ENCODE measurements around the gene TNS1.

The TNS1 gene

DNA sequence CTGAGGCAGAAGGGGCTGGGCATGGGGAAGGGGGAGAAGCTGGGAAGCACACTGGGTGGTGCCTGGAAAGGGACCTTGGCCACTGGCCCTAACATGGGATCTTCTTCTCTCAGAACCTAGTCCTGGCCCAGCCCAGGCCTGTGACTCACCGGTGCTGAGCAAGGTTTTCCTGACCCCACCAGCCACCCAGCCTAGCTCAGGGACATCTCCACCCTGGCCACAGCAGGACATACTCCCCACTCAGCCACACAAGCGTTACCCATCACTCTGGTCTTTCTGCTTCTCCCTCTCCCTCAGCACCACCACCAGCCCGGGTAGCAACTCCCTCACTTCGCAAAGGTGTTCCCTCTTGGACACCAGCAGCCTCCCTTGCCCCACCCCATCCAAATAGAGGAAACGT is 22.8 kb downstream of the TNS1 start:
- DNase-seq (ENCODE audit: low read depth in 4 of 4, low spot score in 1 of 4) = no peak

DNA sequence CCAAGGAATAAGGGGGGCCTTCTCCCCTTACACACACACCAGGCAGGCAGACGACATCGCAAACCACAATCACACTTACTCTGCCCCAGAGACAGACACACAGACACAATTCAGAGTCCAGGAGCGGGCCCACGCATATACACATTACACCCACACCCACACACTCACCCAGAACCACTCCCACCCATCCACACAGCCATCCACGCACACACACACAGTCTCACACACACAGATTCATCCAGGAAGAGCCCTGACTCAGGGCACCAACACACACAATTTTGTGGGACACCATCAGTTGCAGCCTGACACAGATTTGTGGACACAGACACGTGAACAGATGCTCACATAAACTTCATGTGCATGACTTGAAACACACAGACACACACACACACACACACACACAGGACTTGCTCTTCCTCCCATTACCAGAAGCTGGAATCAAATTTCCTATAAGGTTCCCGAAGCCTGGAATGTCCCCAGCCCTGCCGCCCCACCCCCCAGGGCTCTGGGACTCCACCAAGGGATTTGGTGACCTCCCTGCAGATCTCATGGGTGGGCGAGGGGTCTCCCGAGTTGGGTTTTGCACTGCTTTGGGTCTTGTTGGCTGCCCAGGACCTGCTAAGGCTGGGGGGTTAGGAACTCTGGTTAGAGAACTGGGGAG is 23.5 kb downstream of the TNS1 start:
- no peak for DNase-seq (ENCODE audit: low read depth in 4 of 4, low spot score in 1 of 4)

DNA sequence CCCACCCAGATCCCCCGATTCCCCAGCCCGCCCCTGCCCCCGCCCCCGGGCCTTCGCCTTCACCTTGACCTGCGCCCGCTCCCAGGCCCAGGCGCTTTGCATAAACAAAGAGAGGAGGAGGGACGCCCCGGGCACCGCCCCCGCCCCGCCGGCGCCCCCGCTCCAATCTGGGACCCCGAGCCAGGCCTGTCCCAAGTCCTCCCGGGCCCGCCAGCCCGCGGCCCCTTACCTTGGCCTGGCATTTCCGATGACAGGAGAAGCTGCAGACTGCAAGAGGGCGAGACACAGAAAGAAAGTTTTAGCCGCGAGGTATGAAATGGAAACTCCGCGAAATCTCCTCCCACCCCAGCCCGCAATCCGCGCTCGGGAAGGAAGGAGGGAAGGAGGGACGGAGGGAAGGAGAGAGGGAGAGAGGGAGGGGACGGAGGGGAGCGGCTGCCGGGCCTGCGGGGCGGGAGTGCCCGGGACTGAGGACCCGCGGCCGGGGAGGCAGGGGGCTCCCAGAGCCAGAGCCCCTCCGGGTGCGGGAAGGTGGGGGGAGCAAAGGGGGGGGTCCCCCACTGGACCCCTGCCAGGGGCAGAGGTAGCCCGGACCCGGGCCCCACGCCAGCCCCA is 24.2 kb downstream of the TNS1 start:
- no peak for DNase-seq (ENCODE audit: low read depth in 4 of 4, low spot score in 1 of 4)

DNA sequence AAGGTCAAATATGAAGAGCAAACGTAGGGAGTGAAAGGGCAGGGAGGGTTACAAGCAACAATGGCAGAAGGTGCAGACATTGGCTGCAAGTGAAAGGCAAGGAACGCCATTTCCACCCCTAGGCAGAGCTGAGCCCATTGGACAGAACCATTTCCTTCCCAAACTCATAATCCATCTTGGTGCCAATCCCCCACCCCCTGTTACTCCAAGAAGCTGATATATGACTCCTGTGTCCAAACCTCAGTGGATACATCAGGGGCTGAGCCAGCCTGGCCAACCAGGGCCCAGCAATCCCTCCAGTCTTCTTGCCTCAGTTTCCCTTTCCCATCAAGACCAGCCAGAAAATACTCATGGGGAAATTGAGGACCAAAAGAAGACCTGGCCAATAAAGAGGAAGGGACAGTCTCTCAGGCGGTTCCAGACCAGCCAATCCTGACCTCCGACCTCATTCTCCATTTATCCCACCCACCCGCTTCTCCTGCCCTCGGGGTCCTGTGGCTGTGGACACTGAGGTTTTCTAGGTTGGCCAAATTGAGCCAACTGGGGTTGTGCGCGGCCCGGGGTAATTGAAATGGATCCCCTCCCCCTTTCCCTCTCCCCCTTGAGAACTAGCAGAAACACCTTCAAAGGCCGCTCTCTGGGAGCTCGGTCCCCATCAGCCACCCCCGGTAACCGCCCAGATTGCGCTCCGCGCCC is 24.8 kb downstream of the TNS1 start:
- no peak for DNase-seq (ENCODE audit: low read depth in 4 of 4, low spot score in 1 of 4)

DNA sequence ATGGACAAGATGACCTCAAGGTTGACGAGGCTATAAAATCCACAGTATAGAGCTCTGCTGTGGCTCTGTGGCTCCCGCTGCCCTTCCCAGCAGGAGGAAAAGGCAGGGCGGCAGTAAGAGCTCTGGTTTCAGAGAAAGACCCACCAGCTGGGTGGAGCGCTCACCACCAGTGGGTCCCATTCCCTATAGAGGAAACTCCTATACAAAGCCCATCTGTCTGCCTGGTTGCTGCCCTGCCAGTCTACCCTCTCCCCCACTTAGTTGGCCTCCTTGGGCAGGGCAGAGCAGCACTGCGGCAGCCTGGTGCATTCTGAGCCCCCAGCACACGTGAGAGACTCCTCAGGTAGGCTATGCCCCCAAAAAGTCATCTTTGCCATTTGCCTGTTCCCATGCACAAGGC is 26.5 kb downstream of the TNS1 start:
- no peak for DNase-seq (ENCODE audit: low read depth in 4 of 4, low spot score in 1 of 4)

DNA sequence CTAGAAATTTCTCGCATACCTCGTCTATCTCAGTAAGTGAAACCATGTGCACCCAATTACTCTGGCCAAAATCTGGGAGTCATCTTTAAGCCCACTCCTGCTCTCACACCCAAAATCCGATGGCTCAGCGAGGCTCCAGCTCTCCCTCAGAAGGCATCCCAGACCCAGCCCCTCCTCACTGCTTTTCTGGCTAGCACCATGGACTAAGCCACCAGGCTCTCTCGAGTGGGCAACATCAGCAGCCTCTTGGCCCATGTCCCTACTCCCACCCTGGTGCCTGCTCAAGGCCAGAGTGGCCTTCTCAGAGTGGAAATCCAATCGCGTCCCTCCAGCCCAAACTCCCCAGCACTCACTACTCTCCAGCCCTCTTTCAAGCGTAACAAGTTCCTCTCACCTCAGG is 27.2 kb downstream of the TNS1 start:
- DNase-seq (ENCODE audit: low read depth in 4 of 4, low spot score in 1 of 4) = no peak

DNA sequence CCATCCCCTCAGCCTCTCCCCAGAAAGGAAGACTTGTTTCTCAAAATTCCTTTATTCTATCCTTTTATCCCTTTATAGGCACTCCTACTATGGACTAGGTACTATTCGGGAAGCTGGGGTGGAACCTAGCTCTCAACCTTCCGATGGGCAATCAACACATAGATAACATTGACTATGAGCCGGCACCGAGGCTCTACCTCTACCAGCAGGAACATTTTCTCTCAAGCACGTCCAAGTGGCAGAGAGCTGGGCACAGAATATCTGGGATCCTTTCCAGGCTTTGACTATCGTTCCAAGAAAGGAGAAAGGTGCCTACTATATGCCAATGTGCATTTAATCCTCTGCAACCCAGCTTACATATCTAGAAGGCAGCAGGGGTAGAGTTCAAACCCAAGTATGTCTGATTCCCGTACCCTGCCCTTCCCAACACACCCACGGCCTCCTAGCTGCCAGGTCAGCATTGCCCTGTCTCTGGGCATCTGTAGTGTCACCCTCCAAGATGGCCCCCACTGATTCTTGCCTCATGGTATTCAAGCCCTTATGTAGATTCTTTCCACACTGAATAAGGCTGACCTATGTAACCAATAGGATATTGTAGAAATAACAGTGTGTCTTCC is 28.3 kb downstream of the TNS1 start:
- no peak for DNase-seq (ENCODE audit: low read depth in 4 of 4, low spot score in 1 of 4)

DNA sequence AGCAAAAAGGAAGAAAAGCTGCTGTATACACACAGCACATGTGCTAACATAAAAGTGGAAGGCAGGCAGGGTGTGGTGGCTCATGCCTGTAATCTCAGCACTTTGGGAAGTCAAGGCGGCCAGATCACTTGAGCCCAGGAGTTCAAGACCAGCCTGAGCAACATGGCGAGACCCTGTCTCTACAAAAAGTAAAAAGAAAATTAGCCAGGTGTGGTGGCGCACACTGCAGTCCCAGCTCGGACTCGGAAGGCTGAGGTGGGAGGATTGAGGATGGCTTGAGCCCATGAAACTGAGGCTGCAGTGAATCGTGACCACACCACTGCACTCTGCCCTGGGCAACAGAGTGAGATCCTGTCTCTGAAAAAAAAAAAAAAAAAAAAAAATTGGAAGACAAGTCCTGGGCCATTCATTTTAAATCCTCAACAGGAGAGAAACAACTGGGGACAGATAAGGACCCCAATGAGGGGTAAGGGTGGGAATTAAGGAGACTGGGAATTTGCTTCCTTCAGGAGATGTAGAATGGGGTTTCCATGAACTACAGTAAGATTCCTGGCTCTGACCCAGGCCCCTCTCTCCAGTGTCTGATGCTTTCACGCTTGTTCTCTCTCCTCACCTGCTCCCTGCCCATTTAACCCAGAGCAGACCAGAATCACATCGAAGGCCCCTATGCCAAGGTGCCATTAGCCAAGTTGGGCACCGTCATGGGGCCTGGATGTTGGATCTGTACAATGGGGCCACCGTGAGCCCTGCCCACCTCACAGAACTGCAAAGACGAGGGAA is 29.6 kb downstream of the TNS1 start:
- DNase-seq (ENCODE audit: low read depth in 4 of 4, low spot score in 1 of 4) = no peak

DNA sequence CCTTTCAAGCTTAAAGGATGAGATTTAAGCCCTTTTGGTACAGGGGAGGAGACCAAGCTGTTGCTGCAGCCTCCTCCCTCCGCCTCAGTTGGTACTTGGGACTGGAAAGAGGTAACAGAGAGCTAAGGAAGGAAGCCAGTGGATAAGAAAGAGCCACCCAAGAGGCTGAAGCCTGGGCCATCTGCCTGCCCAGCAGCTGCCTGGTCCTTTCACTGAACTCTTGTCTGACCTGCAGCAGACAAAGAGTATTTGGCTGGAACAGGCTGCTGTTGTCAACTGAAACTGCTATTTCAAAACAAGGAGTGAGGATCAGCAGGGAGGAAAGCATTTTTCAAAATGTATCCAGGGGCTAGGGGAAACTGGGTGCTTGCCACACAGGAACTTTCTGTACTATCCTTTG is 30.3 kb downstream of the TNS1 start:
- DNase-seq (ENCODE audit: low read depth in 4 of 4, low spot score in 1 of 4) = no peak

DNA sequence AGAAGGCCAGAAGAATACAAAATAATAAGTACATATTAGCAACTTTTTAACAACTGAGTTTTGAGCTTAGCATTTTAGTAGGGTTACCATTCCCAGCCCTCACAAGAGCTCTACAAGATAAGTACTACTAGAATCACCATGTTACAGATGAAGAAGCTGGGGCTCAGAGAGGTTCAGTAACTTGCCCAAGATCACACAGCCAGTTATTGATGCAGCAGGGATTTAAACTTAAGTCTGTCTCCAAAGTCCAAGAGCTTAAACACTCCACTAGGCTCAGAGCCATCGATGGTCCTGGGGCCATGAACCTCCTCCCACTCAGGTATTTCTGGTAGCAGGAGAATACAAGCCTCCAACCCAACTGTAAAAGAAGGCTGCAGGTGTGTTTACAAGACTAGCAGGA is 30.8 kb downstream of the TNS1 start:
- DNase-seq (ENCODE audit: low read depth in 4 of 4, low spot score in 1 of 4) = no peak

DNA sequence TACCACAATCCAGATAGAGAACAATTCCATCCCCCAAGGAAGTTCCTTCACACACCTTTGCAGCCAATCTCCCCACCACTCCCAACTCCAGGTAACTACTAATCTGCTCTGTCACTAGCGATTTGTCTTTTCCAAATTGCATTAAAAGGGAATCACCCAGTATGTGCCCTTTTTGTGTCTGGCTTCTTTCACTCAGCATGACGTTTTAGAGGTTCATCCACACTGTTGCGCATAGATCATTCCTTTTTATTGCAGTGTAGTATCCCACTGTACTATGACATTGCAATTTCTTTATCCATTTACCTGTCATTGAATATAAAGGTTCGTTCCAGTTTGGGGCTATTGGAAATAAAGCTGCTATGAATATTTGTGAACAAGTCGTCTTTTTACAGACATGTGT is 31.6 kb downstream of the TNS1 start:
- DNase-seq (ENCODE audit: low read depth in 4 of 4, low spot score in 1 of 4) = no peak

DNA sequence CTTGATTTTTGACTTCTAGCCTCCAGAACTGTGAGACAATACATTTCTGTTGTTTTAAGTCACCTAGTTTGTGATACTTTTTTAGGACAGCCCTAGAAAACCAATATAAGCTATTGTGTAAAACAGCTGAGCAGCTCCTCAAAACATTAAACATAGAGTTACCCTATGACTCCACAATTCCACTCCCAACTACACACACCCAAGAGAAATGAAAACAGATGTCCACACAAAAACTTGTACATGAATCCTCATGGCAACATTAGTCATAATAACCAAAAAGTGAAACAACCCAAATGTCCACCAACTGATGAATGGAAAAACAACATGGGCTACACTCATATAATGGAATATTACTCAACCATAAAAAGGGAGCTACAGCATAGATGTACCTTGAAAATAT is 32.6 kb downstream of the TNS1 start:
- DNase-seq (ENCODE audit: low read depth in 4 of 4, low spot score in 1 of 4) = no peak

DNA sequence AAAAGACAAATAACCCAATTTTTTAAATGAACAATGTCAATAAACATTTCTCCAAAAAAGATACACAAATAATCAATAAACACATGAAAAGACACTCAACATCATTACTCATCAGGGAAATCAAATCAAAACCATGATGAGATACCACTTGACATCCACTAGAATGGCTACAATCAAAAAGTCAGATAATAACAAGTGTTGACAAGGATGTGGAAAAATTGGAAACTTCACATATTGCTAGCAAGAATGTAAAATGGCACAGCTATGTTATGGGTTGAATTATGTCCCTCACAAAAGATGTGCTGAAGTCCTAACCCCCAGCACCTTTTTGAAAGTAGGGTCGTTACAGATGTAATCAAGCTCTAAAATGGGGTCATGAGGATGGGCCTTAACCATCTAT is 33.2 kb downstream of the TNS1 start:
- no peak for DNase-seq (ENCODE audit: low read depth in 4 of 4, low spot score in 1 of 4)

DNA sequence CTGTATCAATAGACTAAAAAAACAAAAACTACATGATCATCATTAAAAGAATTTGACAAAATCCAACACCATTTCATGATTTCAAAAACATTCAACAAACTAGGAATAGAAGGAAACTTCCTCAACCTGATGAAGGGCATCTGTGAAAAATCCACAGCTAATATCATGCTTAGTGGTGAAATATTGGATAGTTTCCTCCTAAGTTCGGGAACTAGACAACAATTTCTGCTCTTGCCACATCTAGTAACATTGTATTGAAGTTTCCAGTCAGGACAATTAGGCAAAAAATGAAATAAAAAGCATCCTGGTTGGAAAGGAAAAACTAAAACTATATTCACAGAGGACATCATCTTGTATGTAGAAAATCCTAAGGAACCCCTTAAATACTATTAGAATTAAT is 34.8 kb downstream of the TNS1 start:
- DNase-seq (ENCODE audit: low read depth in 4 of 4, low spot score in 1 of 4) = no peak

DNA sequence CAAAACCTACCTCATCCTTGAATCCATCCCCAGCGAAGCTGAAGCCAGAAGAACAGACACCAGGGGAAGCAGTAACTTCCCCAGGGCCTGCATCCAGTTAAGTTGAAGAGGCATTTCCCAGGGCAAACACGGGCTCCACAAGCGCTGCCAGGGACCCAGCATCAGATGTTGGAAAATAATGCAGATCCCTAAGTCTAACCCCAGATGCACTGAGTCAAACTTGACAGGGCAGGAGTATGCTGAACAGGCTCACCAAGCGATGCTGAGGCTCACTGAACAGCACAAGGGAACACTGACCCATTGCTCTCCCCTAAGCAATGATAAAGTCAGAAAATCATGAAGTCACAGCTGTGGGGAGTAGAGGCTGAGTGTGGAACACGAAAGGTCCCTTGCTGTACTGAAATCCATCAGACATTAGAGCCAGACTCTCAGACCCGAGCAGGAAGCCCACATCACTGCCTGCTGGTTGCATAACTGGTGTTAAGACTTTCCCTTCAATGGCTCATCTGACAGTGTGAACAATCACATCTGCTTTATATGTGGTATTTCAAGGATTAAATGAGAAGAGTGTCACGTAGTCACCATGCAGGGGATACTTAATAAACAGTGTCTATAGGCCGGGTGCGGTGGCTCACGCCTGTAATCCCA is 36.2 kb downstream of the TNS1 start:
- no peak for DNase-seq (ENCODE audit: low read depth in 4 of 4, low spot score in 1 of 4)

DNA sequence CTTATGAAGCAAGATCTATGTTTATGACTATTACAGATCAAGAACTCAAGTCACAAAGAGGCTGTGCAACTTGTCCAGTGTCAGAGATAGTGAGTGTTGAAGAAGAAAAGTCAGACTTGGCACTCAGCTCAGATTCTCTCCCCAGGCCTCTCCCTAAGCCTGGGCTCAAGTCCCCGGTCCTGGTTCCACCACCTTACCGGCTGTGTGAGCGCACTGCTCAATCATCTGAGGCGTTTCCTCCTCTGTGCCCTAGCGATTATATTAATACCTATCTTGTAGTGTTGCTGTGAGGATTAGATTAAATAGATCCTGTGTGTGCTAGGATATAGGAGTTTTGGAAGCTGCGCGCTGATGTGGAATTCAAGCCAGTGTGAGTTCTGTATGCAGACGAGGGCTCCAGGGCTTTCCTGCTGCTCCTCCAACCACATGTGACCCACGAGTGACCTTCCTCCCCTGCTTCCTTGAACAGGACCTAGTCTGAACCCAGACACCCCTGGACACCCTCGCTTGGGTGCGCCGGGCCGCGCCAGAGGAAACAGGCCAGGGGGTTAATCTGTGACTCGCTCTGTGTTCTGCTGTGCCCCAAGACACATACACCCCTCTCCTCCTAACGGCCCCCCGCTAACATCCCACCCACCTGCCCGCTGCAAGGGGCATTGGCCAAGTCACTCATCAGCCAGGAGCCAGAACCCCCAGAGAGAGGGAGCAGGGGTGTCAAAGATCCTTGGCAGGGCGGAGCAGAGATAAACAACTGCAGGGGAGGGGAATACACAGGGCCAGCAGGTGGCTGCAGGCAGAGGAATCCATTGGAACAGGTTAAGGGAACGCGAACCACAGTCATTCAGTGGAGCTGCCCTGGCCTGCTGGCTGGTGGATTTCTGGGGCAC is 38.3 kb downstream of the TNS1 start:
- DNase-seq (ENCODE audit: low read depth in 4 of 4, low spot score in 1 of 4) = no peak

DNA sequence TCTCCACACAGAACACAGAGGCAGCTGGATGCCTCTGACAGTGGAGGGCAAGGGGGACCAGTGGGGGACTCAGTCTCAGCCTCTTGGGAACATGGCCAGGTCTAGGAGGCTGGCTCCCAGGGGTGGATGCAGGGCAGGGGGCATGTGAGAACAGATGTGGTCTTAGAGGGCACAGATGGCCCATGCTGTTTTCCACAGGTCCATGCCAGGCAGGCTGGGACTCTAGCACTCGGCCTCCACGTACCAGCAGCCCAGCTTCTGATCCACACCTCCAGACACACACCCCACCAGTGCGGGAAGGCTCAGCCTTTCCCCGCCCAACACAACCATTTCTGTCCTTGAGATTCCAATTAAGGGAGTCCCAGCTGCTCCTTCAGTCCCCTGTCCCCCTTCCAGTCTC is 42.4 kb downstream of the TNS1 start:
- DNase-seq (ENCODE audit: low read depth in 4 of 4, low spot score in 1 of 4) = no peak

DNA sequence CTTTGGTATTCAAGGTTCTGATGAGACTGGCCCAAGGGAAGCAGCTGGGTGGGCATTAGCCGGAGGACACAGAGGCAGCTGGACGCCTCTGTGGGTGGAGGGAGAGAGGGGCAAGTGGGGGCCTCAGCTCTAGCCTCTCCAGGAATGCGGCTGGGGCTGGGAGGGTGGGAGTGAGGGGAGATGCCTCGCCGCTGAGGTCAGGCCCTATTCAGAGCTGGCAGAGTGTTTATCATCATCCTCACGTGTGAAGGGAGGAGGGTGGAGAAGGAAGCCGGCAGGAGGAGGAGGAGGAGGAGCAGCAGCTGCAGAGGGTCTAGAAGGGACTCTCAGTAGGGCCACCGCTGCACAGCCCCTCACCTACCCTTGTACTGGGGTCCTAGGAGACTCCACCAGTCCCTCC is 43.1 kb downstream of the TNS1 start:
- no peak for DNase-seq (ENCODE audit: low read depth in 4 of 4, low spot score in 1 of 4)

DNA sequence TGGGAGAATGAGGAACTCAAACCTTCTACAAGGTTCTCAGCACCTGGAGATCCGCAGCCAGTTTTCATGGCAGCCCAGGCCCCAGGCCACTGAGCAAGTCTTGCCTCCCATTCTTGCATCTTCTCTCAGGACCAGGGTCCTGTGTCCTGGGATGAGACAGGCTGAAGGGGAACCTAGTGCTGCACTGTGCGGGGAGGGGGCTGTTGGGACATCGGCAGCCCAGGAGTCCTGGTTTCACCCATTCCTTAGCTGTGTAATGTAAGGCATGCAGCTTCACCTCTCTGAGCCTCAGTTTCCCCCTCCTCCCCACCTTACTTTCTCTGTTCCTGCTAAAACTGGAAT is 43.9 kb downstream of the TNS1 start:
- DNase-seq (ENCODE audit: low read depth in 4 of 4, low spot score in 1 of 4) = no peak

DNA sequence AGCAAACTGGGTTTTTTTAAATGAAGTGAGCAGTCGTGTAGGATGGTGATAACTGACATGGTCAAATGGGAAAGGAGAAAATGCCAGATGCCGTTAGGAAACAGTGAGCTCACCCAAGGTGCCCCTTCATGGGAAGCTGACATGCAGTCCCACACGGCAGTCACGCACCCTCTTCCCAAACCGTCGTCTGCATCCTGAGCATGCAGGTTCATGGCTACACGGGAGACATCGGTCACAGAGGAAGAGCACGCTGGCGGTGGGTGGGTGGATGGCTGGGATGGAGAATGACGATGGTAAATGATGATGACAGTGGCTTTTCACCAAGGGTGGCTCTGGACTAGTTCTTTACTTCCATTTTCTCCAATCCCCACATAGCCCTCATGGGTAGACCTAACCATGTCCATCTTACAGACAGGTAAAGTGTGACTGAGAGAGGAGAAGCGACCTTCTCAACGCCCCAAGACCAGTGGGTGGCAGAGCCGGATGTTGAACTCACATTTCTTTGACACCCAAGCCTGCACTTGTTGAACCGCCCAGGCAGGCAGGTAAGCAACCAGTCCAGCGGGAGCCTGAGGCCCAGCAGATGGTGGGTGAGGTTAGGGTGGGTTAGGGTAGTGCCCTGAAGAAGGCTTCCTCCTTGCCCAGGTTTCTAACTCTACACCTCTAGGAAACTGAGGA is 44.5 kb downstream of the TNS1 start:
- DNase-seq (ENCODE audit: low read depth in 4 of 4, low spot score in 1 of 4) = no peak
